ENCODE data around the gene SETX.
"Not testable (repeated sequence)": the region's sequence is repeated elsewhere in the genome, so short reads cannot be mapped to it uniquely, and the experiment has no call there.

The SETX gene

GRCh38 chr9:132354637-132355355 lies at the start of gene SETX:
SETX (minus strand) TSS chr9:132354986; CDS start chr9:132349428, 5,558 bp downstream.
- DNase-seq = peak; percentile 96 to 98

GRCh38 chr9:132404228-132404881 lies 49.6 kb upstream of the SETX start:
- DNase-seq = peak in 1 of 2 experiments; percentile 31

- DNase-seq = no peak
Observed at GRCh38 chr9:132401824-132402223, 47.0 kb upstream of the SETX start.

GRCh38 chr9:132395560-132395959 lies 40.8 kb upstream of the SETX start:
- DNase-seq = no peak

- no peak for DNase-seq
Observed at GRCh38 chr9:132391449-132391848, 36.7 kb upstream of the SETX start.

- no peak for DNase-seq
Observed at GRCh38 chr9:132390966-132391365, 36.2 kb upstream of the SETX start.

GRCh38 chr9:132387133-132387532 lies 32.3 kb upstream of the SETX start:
- DNase-seq = no peak

- no peak for DNase-seq
Observed at GRCh38 chr9:132384376-132384775, 29.6 kb upstream of the SETX start.

- DNase-seq = no peak
Observed at GRCh38 chr9:132383462-132383883, 28.7 kb upstream of the SETX start.

- DNase-seq = no peak
Observed at GRCh38 chr9:132381966-132382541, 27.3 kb upstream of the SETX start.

GRCh38 chr9:132378416-132378815 lies 23.6 kb upstream of the SETX start:
- not testable (repeated sequence) for DNase-seq

GRCh38 chr9:132377769-132378168 lies 23.0 kb upstream of the SETX start:
- not testable (repeated sequence) for DNase-seq

- DNase-seq = no peak
Observed at GRCh38 chr9:132372177-132373095, 17.6 kb upstream of the SETX start.

GRCh38 chr9:132370592-132370991 lies 15.8 kb upstream of the SETX start:
- no peak for DNase-seq

- DNase-seq = no peak
Observed at GRCh38 chr9:132369421-132369820, 14.6 kb upstream of the SETX start.

GRCh38 chr9:132367613-132368313 lies 13.0 kb upstream of the SETX start:
- DNase-seq = no peak

GRCh38 chr9:132366481-132366880 lies 11.7 kb upstream of the SETX start:
- no peak for DNase-seq

GRCh38 chr9:132365986-132366385 lies 11.2 kb upstream of the SETX start:
- DNase-seq = no peak

GRCh38 chr9:132364068-132364467 lies 9.3 kb upstream of the SETX start:
- DNase-seq = no peak

GRCh38 chr9:132357764-132358163 lies 3.0 kb upstream of the SETX start:
- DNase-seq = no peak

- DNase-seq = no peak
Observed at GRCh38 chr9:132356324-132356924, 1.6 kb upstream of the SETX start.
